ENCODE measurements around the gene KLHL26.

- TF ChIP-seq CTCF (IDR thresholded peaks at IDR 0.05) (no peak), POLR2A (IDR thresholded peaks at IDR 0.05) (no peak)
Measured at GRCh38 chr19:18704971-18705370, 68.1 kb downstream of the KLHL26 start.
